ENCODE data around the gene ARHGAP42. TPM values are rescaled to one million over a fixed set of nuclear protein-coding genes. Genes with fewer than 3 reads are reported as not detected.

Gene ARHGAP42
- total and polyA plus RNA-seq, 2 donors, result 6.0 to 24.4 TPM

GRCh38 chr11:100727410-100727809 lies 40.3 kb downstream of the ARHGAP42 start:
- H3K27ac ChIP-seq (ENCODE audit: low read depth in 1 of 2, low read length in 1 of 2), result no peak overlapping the region

GRCh38 chr11:100730266-100730665 lies 43.2 kb downstream of the ARHGAP42 start:
- Histone ChIP-seq H3K36me3 (ENCODE audit: control insufficient read depth in 2 of 2, insufficient read depth in 2 of 2, low read length in 1 of 2) (no peaks in the 10 kb centered on the region), H3K27me3 (ENCODE audit: control insufficient read depth in 2 of 2, insufficient read depth in 1 of 2, low read length in 1 of 2) (no peaks in the 10 kb centered on the region), H3K9me3 (ENCODE audit: control insufficient read depth in 2 of 2, insufficient read depth in 1 of 2, low read length in 1 of 2) (no peaks in the 10 kb centered on the region), H3K4me1 (ENCODE audit: control insufficient read depth in 2 of 2, insufficient read depth in 2 of 2, low read length in 2 of 2) (no peaks in the 10 kb centered on the region), H3K4me3 (ENCODE audit: low read length in 2 of 2) (no peak overlapping the region), H3K27ac (ENCODE audit: low read depth in 1 of 2, low read length in 1 of 2) (no peak overlapping the region)
- DNase-seq (ENCODE audit: low read depth in 6 of 9, low spot score in 9 of 9), result no peak
- 95% methylated on average over 3 of the region's 3 CpGs for WGBS

More at GRCh38 chr11:100727410-100727809, 40.3 kb downstream of the ARHGAP42 start:
- H3K4me1 ChIP-seq (ENCODE audit: control insufficient read depth in 2 of 2, insufficient read depth in 2 of 2, low read length in 2 of 2), result no peaks in the 10 kb centered on the region
- 94% methylated on average over 9 of the region's 9 CpGs for WGBS
- no peaks in the 10 kb centered on the region for H3K27me3 ChIP-seq (ENCODE audit: control insufficient read depth in 2 of 2, insufficient read depth in 1 of 2, low read length in 1 of 2)
- no peaks in the 10 kb centered on the region for H3K9me3 ChIP-seq (ENCODE audit: control insufficient read depth in 2 of 2, insufficient read depth in 1 of 2, low read length in 1 of 2)
- H3K4me3 ChIP-seq (ENCODE audit: low read length in 2 of 2), result no peak overlapping the region
- no peaks in the 10 kb centered on the region for H3K36me3 ChIP-seq (ENCODE audit: control insufficient read depth in 2 of 2, insufficient read depth in 2 of 2, low read length in 1 of 2)
- DNase-seq (ENCODE audit: low read depth in 6 of 9, low spot score in 9 of 9), result no peak

- Histone ChIP-seq H3K4me3 (ENCODE audit: low read length in 2 of 2) (no peak overlapping the region), H3K36me3 (ENCODE audit: control insufficient read depth in 2 of 2, insufficient read depth in 2 of 2, low read length in 1 of 2) (no peaks in the 10 kb centered on the region), H3K4me1 (ENCODE audit: control insufficient read depth in 2 of 2, insufficient read depth in 2 of 2, low read length in 2 of 2) (no peaks in the 10 kb centered on the region), H3K27ac (ENCODE audit: low read depth in 1 of 2, low read length in 1 of 2) (no peak overlapping the region), H3K9me3 (ENCODE audit: control insufficient read depth in 2 of 2, insufficient read depth in 1 of 2, low read length in 1 of 2) (no peaks in the 10 kb centered on the region), H3K27me3 (ENCODE audit: control insufficient read depth in 2 of 2, insufficient read depth in 1 of 2, low read length in 1 of 2) (no peaks in the 10 kb centered on the region)
- WGBS, result 100% methylated on average over 1 of the region's 1 CpG
- DNase-seq (ENCODE audit: low read depth in 6 of 9, low spot score in 9 of 9), result no peak
Measured at GRCh38 chr11:100731471-100731870, 44.4 kb downstream of the ARHGAP42 start.

- DNase-seq (ENCODE audit: low read depth in 6 of 9, low spot score in 9 of 9), result no peak
- Histone ChIP-seq H3K27ac (ENCODE audit: low read depth in 1 of 2, low read length in 1 of 2) (no peak overlapping the region), H3K9me3 (ENCODE audit: control insufficient read depth in 2 of 2, insufficient read depth in 1 of 2, low read length in 1 of 2) (no peaks in the 10 kb centered on the region), H3K36me3 (ENCODE audit: control insufficient read depth in 2 of 2, insufficient read depth in 2 of 2, low read length in 1 of 2) (no peaks in the 10 kb centered on the region), H3K27me3 (ENCODE audit: control insufficient read depth in 2 of 2, insufficient read depth in 1 of 2, low read length in 1 of 2) (no peaks in the 10 kb centered on the region), H3K4me1 (ENCODE audit: control insufficient read depth in 2 of 2, insufficient read depth in 2 of 2, low read length in 2 of 2) (no peaks in the 10 kb centered on the region), H3K4me3 (ENCODE audit: low read length in 2 of 2) (no peak overlapping the region)
Measured at GRCh38 chr11:100732949-100733348, 45.9 kb downstream of the ARHGAP42 start.

- Histone ChIP-seq H3K36me3 (ENCODE audit: control insufficient read depth in 2 of 2, insufficient read depth in 2 of 2, low read length in 1 of 2) (no peaks in the 10 kb centered on the region), H3K27ac (ENCODE audit: low read depth in 1 of 2, low read length in 1 of 2) (peak overlapping the region in 1 of 2 donors; percentile 41), H3K4me1 (ENCODE audit: control insufficient read depth in 2 of 2, insufficient read depth in 2 of 2, low read length in 2 of 2) (no peaks in the 10 kb centered on the region), H3K9me3 (ENCODE audit: control insufficient read depth in 2 of 2, insufficient read depth in 1 of 2, low read length in 1 of 2) (no peaks in the 10 kb centered on the region), H3K27me3 (ENCODE audit: control insufficient read depth in 2 of 2, insufficient read depth in 1 of 2, low read length in 1 of 2) (no peaks in the 10 kb centered on the region), H3K4me3 (ENCODE audit: low read length in 2 of 2) (no peak overlapping the region)
- WGBS, result 82% methylated on average over 1 of the region's 1 CpG
- no peak for DNase-seq (ENCODE audit: low read depth in 6 of 9, low spot score in 9 of 9)
Measured at GRCh38 chr11:100734743-100735527, 47.8 kb downstream of the ARHGAP42 start.

GRCh38 chr11:100735949-100736675 lies 49.0 kb downstream of the ARHGAP42 start:
- no peaks in the 10 kb centered on the region for H3K36me3 ChIP-seq (ENCODE audit: control insufficient read depth in 2 of 2, insufficient read depth in 2 of 2, low read length in 1 of 2)

GRCh38 chr11:100738701-100739270 lies 51.7 kb downstream of the ARHGAP42 start:
- no peak overlapping the region for H3K4me3 ChIP-seq (ENCODE audit: low read length in 2 of 2)
- 89% methylated on average over 2 of the region's 2 CpGs for WGBS
- H3K4me1 ChIP-seq (ENCODE audit: control insufficient read depth in 2 of 2, insufficient read depth in 2 of 2, low read length in 2 of 2), result peaks cover 0 to 8% of the 10 kb centered on the region in 2 donors
- DNase-seq (ENCODE audit: low read depth in 6 of 9, low spot score in 9 of 9), result no peak
- no peaks in the 10 kb centered on the region for H3K27me3 ChIP-seq (ENCODE audit: control insufficient read depth in 2 of 2, insufficient read depth in 1 of 2, low read length in 1 of 2)
- no peak overlapping the region for H3K27ac ChIP-seq (ENCODE audit: low read depth in 1 of 2, low read length in 1 of 2)
- H3K9me3 ChIP-seq (ENCODE audit: control insufficient read depth in 2 of 2, insufficient read depth in 1 of 2, low read length in 1 of 2), result no peaks in the 10 kb centered on the region
- H3K36me3 ChIP-seq (ENCODE audit: control insufficient read depth in 2 of 2, insufficient read depth in 2 of 2, low read length in 1 of 2), result no peaks in the 10 kb centered on the region

More at GRCh38 chr11:100735949-100736675, 49.0 kb downstream of the ARHGAP42 start:
- Histone ChIP-seq H3K27me3 (ENCODE audit: control insufficient read depth in 2 of 2, insufficient read depth in 1 of 2, low read length in 1 of 2) (no peaks in the 10 kb centered on the region), H3K4me1 (ENCODE audit: control insufficient read depth in 2 of 2, insufficient read depth in 2 of 2, low read length in 2 of 2) (peaks cover 0 to 3% of the 10 kb centered on the region in 2 donors), H3K4me3 (ENCODE audit: low read length in 2 of 2) (no peak overlapping the region), H3K27ac (ENCODE audit: low read depth in 1 of 2, low read length in 1 of 2) (peak overlapping the region in 1 of 2 donors; percentile 52), H3K9me3 (ENCODE audit: control insufficient read depth in 2 of 2, insufficient read depth in 1 of 2, low read length in 1 of 2) (no peaks in the 10 kb centered on the region)
- WGBS, result 93% methylated on average over 5 of the region's 5 CpGs
- peak in 1 of 9 donors; percentile 16 for DNase-seq (ENCODE audit: low read depth in 6 of 9, low spot score in 9 of 9)

GRCh38 chr11:100739666-100740065 lies 52.6 kb downstream of the ARHGAP42 start:
- H3K4me1 ChIP-seq (ENCODE audit: control insufficient read depth in 2 of 2, insufficient read depth in 2 of 2, low read length in 2 of 2), result peaks cover 0 to 8% of the 10 kb centered on the region in 2 donors
- H3K27ac ChIP-seq (ENCODE audit: low read depth in 1 of 2, low read length in 1 of 2), result no peak overlapping the region
- DNase-seq (ENCODE audit: low read depth in 6 of 9, low spot score in 9 of 9), result no peak
- WGBS, result 93% methylated on average over 3 of the region's 3 CpGs
- H3K4me3 ChIP-seq (ENCODE audit: low read length in 2 of 2), result no peak overlapping the region
- H3K36me3 ChIP-seq (ENCODE audit: control insufficient read depth in 2 of 2, insufficient read depth in 2 of 2, low read length in 1 of 2), result no peaks in the 10 kb centered on the region
- no peaks in the 10 kb centered on the region for H3K9me3 ChIP-seq (ENCODE audit: control insufficient read depth in 2 of 2, insufficient read depth in 1 of 2, low read length in 1 of 2)
- H3K27me3 ChIP-seq (ENCODE audit: control insufficient read depth in 2 of 2, insufficient read depth in 1 of 2, low read length in 1 of 2), result no peaks in the 10 kb centered on the region

- Histone ChIP-seq H3K36me3 (ENCODE audit: control insufficient read depth in 2 of 2, insufficient read depth in 2 of 2, low read length in 1 of 2) (no peaks in the 10 kb centered on the region), H3K27me3 (ENCODE audit: control insufficient read depth in 2 of 2, insufficient read depth in 1 of 2, low read length in 1 of 2) (no peaks in the 10 kb centered on the region), H3K4me1 (ENCODE audit: control insufficient read depth in 2 of 2, insufficient read depth in 2 of 2, low read length in 2 of 2) (peaks cover 0 to 8% of the 10 kb centered on the region in 2 donors), H3K27ac (ENCODE audit: low read depth in 1 of 2, low read length in 1 of 2) (no peak overlapping the region), H3K9me3 (ENCODE audit: control insufficient read depth in 2 of 2, insufficient read depth in 1 of 2, low read length in 1 of 2) (no peaks in the 10 kb centered on the region), H3K4me3 (ENCODE audit: low read length in 2 of 2) (no peak overlapping the region)
- 89% methylated on average over 2 of the region's 2 CpGs for WGBS
- no peak for DNase-seq (ENCODE audit: low read depth in 6 of 9, low spot score in 9 of 9)
Measured at GRCh38 chr11:100740440-100740839, 53.4 kb downstream of the ARHGAP42 start.
